Liver (tissue), 9 donors: ENCODE results near the gene ATP5F1D. TPM values are rescaled to one million over a fixed set of nuclear protein-coding genes. Genes with fewer than 3 reads are reported as not detected.

Experiments
- DNase-seq: peaks from one replicate; pipeline ENCODE4 v3.0.0-alpha.2; 2017; ENCODE audit warnings: low spot score
- H3K27ac ChIP-seq, 2 donors: one replicate each; pipeline ENCODE4 v1.7.0; 2013; ENCODE audit warnings: inconsistent platforms in 2 of 2, low read length in 2 of 2, control low read depth in 1 of 2, low read depth in 1 of 2, mild to moderate bottlenecking in 1 of 2
- H3K27me3 ChIP-seq, 4 donors: one replicate each; pipeline versions ENCODE4 v1.6.1 to v1.7.0; 2013; ENCODE audit warnings: low read length in 3 of 4, inconsistent platforms in 1 of 4, mild to moderate bottlenecking in 1 of 4, moderate library complexity in 1 of 4; ENCODE audit not compliant: control insufficient read depth in 4 of 4, insufficient read depth in 4 of 4
- H3K36me3 ChIP-seq, 4 donors: one replicate each; pipeline versions ENCODE4 v1.6.1 to v1.7.0; 2013; ENCODE audit warnings: low read length in 3 of 4, mild to moderate bottlenecking in 3 of 4, low read depth in 1 of 4, moderate library complexity in 1 of 4; ENCODE audit not compliant: control insufficient read depth in 4 of 4, insufficient read depth in 3 of 4
- H3K4me1 ChIP-seq, 4 donors: one replicate each; pipeline versions ENCODE4 v1.6.1 to v1.7.0; 2013; ENCODE audit warnings: low read length in 3 of 4, mild to moderate bottlenecking in 3 of 4, moderate library complexity in 1 of 4; ENCODE audit not compliant: control insufficient read depth in 4 of 4, insufficient read depth in 4 of 4
- H3K4me3 ChIP-seq, 3 donors: one replicate each; pipeline versions ENCODE4 v1.6.1 to v1.7.0; 2013; ENCODE audit warnings: low read length in 3 of 3, control low read depth in 1 of 3, low read depth in 1 of 3, mild to moderate bottlenecking in 1 of 3
- H3K9ac ChIP-seq, 2 donors: one replicate each; pipeline ENCODE4 v1.7.0; 2013; ENCODE audit warnings: low read length in 2 of 2, mild to moderate bottlenecking in 2 of 2, moderate library complexity in 2 of 2, control low read depth in 1 of 2, low read depth in 1 of 2
- H3K9me3 ChIP-seq, 4 donors: one replicate each; pipeline versions ENCODE4 v1.6.1 to v1.7.0; 2013; ENCODE audit warnings: low read length in 3 of 4; ENCODE audit not compliant: control insufficient read depth in 4 of 4
- ATF3 ChIP-seq: IDR thresholded peaks from 2 replicates; pipeline ENCODE4 v1.6.1; 2016; ENCODE audit warnings: antibody characterized with exemption
- EGR1 ChIP-seq, 2 donors: IDR thresholded peaks; 2 replicates each; pipeline ENCODE4 v1.6.1; 2016 to 2018; ENCODE audit warnings: antibody characterized with exemption in 2 of 2, low read depth in 2 of 2
- FOXA1 ChIP-seq: IDR thresholded peaks from 2 replicates; pipeline ENCODE4 v1.6.1; 2016; ENCODE audit warnings: antibody characterized with exemption
- FOXA2 ChIP-seq: IDR thresholded peaks from 2 replicates; pipeline ENCODE4 v1.6.1; 2016; ENCODE audit warnings: antibody characterized with exemption
- GABPA ChIP-seq, 2 donors: IDR thresholded peaks in 1 of 2; conservative IDR thresholded peaks in 1 of 2; 2 replicates each; pipeline ENCODE4 v1.6.1; 2016; ENCODE audit warnings: antibody characterized with exemption in 2 of 2, mild to moderate bottlenecking in 1 of 2, moderate library complexity in 1 of 2
- HNF4A ChIP-seq, 2 donors: conservative IDR thresholded peaks; 2 replicates each; pipeline ENCODE4 v1.6.1; 2016; ENCODE audit warnings: antibody characterized with exemption in 2 of 2, mild to moderate bottlenecking in 2 of 2
- HNF4G ChIP-seq: IDR thresholded peaks from 2 replicates; pipeline ENCODE4 v1.6.1; 2016; ENCODE audit warnings: antibody characterized with exemption
- JUND ChIP-seq, 2 donors: IDR thresholded peaks; 2 replicates each; pipeline ENCODE4 v1.6.1; 2016; ENCODE audit warnings: antibody characterized with exemption in 2 of 2
- NR2F2 ChIP-seq: IDR thresholded peaks from 2 replicates; pipeline ENCODE4 v1.6.1; 2016; ENCODE audit warnings: antibody characterized with exemption
- RAD21 ChIP-seq, 2 donors: IDR thresholded peaks; 2 replicates each; pipeline ENCODE4 v1.6.1; 2016; ENCODE audit warnings: antibody characterized with exemption in 2 of 2, mild to moderate bottlenecking in 2 of 2
- REST ChIP-seq: IDR thresholded peaks from 2 replicates; pipeline ENCODE4 v1.6.1; 2016; ENCODE audit warnings: antibody characterized with exemption, mild to moderate bottlenecking
- RXRA ChIP-seq, 2 donors: IDR thresholded peaks; 2 replicates each; pipeline ENCODE4 v1.6.1; 2017 to 2018; ENCODE audit warnings: antibody characterized with exemption in 2 of 2, mild to moderate bottlenecking in 1 of 2
- SP1 ChIP-seq: IDR thresholded peaks from 2 replicates; pipeline ENCODE4 v1.6.1; 2018; ENCODE audit warnings: antibody characterized with exemption, mild to moderate bottlenecking
- TAF1 ChIP-seq: conservative IDR thresholded peaks from 2 replicates; pipeline ENCODE4 v1.6.1; 2016; ENCODE audit warnings: antibody characterized with exemption, mild to moderate bottlenecking
- YY1 ChIP-seq: IDR thresholded peaks from 2 replicates; pipeline ENCODE4 v1.6.1; 2016; ENCODE audit warnings: antibody characterized with exemption, mild to moderate bottlenecking
- WGBS: extraction: QIAGEN DNeasy Blood & Tissue Kit; methylation state at CpG from one replicate; pipeline ENCODE4 v1.1.7; 2013; 5-methylcytosine and 5-hydroxymethylcytosine counted together
- polyA plus RNA-seq, 2 donors: library from polyadenylated mRNA; stranded (reverse) in 1 of 2; unstranded in 1 of 2; fragments of 200-250 nt in 1 of 2; fragments of >200 nt in 1 of 2; fragmentation: Nextera tagmentation in 1 of 2; extraction: Ambion mirVana in 1 of 2; gene quantifications; one replicate each; pipeline versions ENCODE4 v1.2.1 to v1.2.3, GENCODE V29; 2013 to 2015
- total RNA-seq, 2 donors: library from RNA; depleted of rRNA; stranded (reverse); fragments of >200 nt; gene quantifications; one replicate each; pipeline ENCODE4 v1.2.3, GENCODE V29; 2014
- TF ChIP-seq, protein P1 (sequence below): fragments of 150-350 bp; IDR thresholded peaks from 2 replicates; pipeline ENCODE4 v1.5.1; 2017; ENCODE audit warnings: improper control_type of control experiment, low read depth, low read length; ENCODE audit not compliant: missing input control
- TF ChIP-seq, protein P2 (sequence below): IDR thresholded peaks from 2 replicates; pipeline ENCODE4 v1.6.1; 2016; ENCODE audit warnings: antibody characterized with exemption
- TF ChIP-seq, protein P3 (sequence below): IDR thresholded peaks from 2 replicates; pipeline ENCODE4 v1.6.1; 2016; ENCODE audit warnings: antibody characterized with exemption
- donor health status: healthy.
- donor health status: healthy.
- donor health status: healthy.
- donor health status: healthy.
- donor health status: healthy.

Gene ATP5F1D
- total and polyA plus RNA-seq, 4 donors = 20.2 to 315 (median 145) TPM

- no peaks in the 10 kb centered on the region for H3K9me3 ChIP-seq
Measured at GRCh38 chr19:1254530-1255185, 13.1 kb downstream of the ATP5F1D start.

More at GRCh38 chr19:1254530-1255185, 13.1 kb downstream of the ATP5F1D start:
- Histone ChIP-seq H3K9ac (no peak overlapping the region), H3K4me3 (no peak overlapping the region), H3K4me1 (peaks cover 18 to 75% (median 46%) of the 10 kb centered on the region in 4 donors), H3K27ac (peak overlapping the region; percentile 90 to 97), H3K27me3 (no peaks in the 10 kb centered on the region), H3K36me3 (peaks cover 20 to 30% (median 23%) of the 10 kb centered on the region in 4 donors)
- WGBS = 66% methylated on average over 20 of the region's 20 CpGs
- TF ChIP-seq HNF4G (peak; percentile 84), JUND (IDR thresholded peaks at IDR 0.05) (peak in 1 of 2 donors; percentile 52), RAD21 (IDR thresholded peaks at IDR 0.05) (peak in 1 of 2 donors; percentile 10), GABPA (IDR thresholded peaks at IDR 0.05 in 1 of 2, conservative IDR thresholded peaks at IDR 0.05 in 1 of 2) (no peak), ATF3 (no peak), HNF4A (conservative IDR thresholded peaks at IDR 0.05) (peak; percentile 97 to 98), REST (no peak), FOXA1 (no peak), NR2F2 (peak; percentile 100), FOXA2 (peak; percentile 67), YY1 (no peak), SP1 (peak; percentile 65), TAF1 (no peak), EGR1 (IDR thresholded peaks at IDR 0.05; ENCODE audit: low read depth in 2 of 2) (no peak), RXRA (IDR thresholded peaks at IDR 0.05) (peak; percentile 98 to 99)
- TF ChIP-seq, protein P1, sequence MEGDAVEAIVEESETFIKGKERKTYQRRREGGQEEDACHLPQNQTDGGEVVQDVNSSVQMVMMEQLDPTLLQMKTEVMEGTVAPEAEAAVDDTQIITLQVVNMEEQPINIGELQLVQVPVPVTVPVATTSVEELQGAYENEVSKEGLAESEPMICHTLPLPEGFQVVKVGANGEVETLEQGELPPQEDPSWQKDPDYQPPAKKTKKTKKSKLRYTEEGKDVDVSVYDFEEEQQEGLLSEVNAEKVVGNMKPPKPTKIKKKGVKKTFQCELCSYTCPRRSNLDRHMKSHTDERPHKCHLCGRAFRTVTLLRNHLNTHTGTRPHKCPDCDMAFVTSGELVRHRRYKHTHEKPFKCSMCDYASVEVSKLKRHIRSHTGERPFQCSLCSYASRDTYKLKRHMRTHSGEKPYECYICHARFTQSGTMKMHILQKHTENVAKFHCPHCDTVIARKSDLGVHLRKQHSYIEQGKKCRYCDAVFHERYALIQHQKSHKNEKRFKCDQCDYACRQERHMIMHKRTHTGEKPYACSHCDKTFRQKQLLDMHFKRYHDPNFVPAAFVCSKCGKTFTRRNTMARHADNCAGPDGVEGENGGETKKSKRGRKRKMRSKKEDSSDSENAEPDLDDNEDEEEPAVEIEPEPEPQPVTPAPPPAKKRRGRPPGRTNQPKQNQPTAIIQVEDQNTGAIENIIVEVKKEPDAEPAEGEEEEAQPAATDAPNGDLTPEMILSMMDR = no peak
- TF ChIP-seq, protein P2, sequence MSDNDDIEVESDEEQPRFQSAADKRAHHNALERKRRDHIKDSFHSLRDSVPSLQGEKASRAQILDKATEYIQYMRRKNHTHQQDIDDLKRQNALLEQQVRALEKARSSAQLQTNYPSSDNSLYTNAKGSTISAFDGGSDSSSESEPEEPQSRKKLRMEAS = peak; percentile 49
- TF ChIP-seq, protein P3, sequence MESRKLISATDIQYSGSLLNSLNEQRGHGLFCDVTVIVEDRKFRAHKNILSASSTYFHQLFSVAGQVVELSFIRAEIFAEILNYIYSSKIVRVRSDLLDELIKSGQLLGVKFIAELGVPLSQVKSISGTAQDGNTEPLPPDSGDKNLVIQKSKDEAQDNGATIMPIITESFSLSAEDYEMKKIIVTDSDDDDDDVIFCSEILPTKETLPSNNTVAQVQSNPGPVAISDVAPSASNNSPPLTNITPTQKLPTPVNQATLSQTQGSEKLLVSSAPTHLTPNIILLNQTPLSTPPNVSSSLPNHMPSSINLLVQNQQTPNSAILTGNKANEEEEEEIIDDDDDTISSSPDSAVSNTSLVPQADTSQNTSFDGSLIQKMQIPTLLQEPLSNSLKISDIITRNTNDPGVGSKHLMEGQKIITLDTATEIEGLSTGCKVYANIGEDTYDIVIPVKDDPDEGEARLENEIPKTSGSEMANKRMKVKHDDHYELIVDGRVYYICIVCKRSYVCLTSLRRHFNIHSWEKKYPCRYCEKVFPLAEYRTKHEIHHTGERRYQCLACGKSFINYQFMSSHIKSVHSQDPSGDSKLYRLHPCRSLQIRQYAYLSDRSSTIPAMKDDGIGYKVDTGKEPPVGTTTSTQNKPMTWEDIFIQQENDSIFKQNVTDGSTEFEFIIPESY = no peak
- DNase-seq = no peak
